Ovary (tissue), 9 donors: ENCODE measurements around the gene NUBPL. TPM values are rescaled to one million over a fixed set of nuclear protein-coding genes. Genes with fewer than 3 reads are reported as not detected.

Experiments used
- DNase-seq, 5 donors: peaks; one replicate each; pipeline ENCODE4 v3.0.0-alpha.2; 2019 to 2020
- H3K27ac ChIP-seq, 2 donors: fragments of 200-600 bp; one replicate each; pipeline versions ENCODE4 v1.5.1 to v1.8.0; 2019 to 2022
- H3K27me3 ChIP-seq: fragments of 200-600 bp; one replicate; pipeline ENCODE4 v1.8.0; 2022
- H3K36me3 ChIP-seq: fragments of 200-600 bp; sonication (generic); one replicate; pipeline ENCODE4 v1.5.1; 2019
- H3K4me1 ChIP-seq: one replicate; pipeline ENCODE4 v1.8.1; 2013; ENCODE audit warnings: mild to moderate bottlenecking, moderate library complexity; ENCODE audit not compliant: insufficient read depth
- H3K4me3 ChIP-seq: fragments of 200-600 bp; sonication (generic); one replicate; pipeline ENCODE4 v1.5.1; 2017
- H3K9me3 ChIP-seq, 2 donors: fragments of 200-600 bp in 1 of 2; sonication (generic) in 1 of 2; one replicate each; pipeline versions ENCODE4 v1.5.1 to v1.8.1; 2013 to 2019; ENCODE audit warnings: mild to moderate bottlenecking in 1 of 2, moderate library complexity in 1 of 2
- CTCF ChIP-seq, 3 donors: fragments of 450-650 bp in 2 of 3; fragments of 200-600 bp in 1 of 3; IDR thresholded peaks; one replicate each; pipeline versions ENCODE4 v1.5.1 to v1.8.0; 2016 to 2022; ENCODE audit warnings: antibody characterized with exemption in 3 of 3, mild to moderate bottlenecking in 1 of 3
- EP300 ChIP-seq: sonication (generic); formaldehyde crosslinking; IDR thresholded peaks from one replicate; pipeline ENCODE4 v1.6.1; 2017; ENCODE audit warnings: antibody characterized with exemption
- POLR2A ChIP-seq: fragments of 450-650 bp; IDR thresholded peaks from one replicate; pipeline ENCODE4 v1.6.1; 2017; ENCODE audit warnings: antibody characterized with exemption, mild to moderate bottlenecking, moderate library complexity
- WGBS, 3 donors: extraction: QIAGEN DNeasy Blood & Tissue Kit in 1 of 3; methylation state at CpG; one replicate each; pipeline versions ENCODE4 v1.1.5 to v1.1.7; 2013 to 2017; 5-methylcytosine and 5-hydroxymethylcytosine counted together
- intact Hi-C, 4 donors: fragments of 100-400 bp; cut with DNase I; formaldehyde crosslinking; loops; one replicate each; pipeline versions ENCODE4 v1.11.0 to v1.15.1; 2022 to 2023
- polyA plus RNA-seq, 2 donors: library from polyadenylated mRNA; stranded (reverse); fragments of 200-250 nt in 1 of 2; fragments of 350-450 nt in 1 of 2; fragmentation: Illumina TruSeq in 1 of 2; extraction: RNeasy Lipid Tissue Mini Kit (QIAGEN cat#74804) in 1 of 2; gene quantifications; one replicate each; pipeline ENCODE4 v1.2.3, GENCODE V29; 2013 to 2014
- total RNA-seq, 7 donors: library from RNA; depleted of rRNA in 2 of 7; stranded (reverse); fragments of >200 nt in 2 of 7; fragmentation: NEBNext Ultra II Directional in 3 of 7; extraction: Animal tissue kit (Norgen Biotek cat#: 25700) in 3 of 7; gene quantifications; one replicate each; pipeline versions ENCODE4 v1.1.0 to v1.2.4, GENCODE V29; 2016 to 2023
- donor health status: DM: no; HTN: no; CAD: no; lungs with moderate emphysema.
- donor health status: DM: no; HTN: no; CAD: no.
- donor health status: Bipolar disorder and iron deficiency.
- donor health status: DM: yes; HTN: yes; CAD: no.
- donor health status: DM: no; HTN: no; CAD: no.
- donor health status: DM: yes; HTN: yes; CAD: no.

Gene NUBPL
- total and polyA plus RNA-seq, 9 donors = 5.8 to 17.6 (median 14.0) TPM

GRCh38 chr14:31578792-31579501 is 17.7 kb downstream of the NUBPL start:
- H3K27ac ChIP-seq = peak overlapping the region in 1 of 2 donors; percentile 48

GRCh38 chr14:31580234-31580633 is 19.0 kb downstream of the NUBPL start:
- DNase-seq = no peak
- H3K27me3 ChIP-seq = no peaks in the 10 kb centered on the region
- no peak for TF ChIP-seq POLR2A
- no peak for TF ChIP-seq CTCF (IDR thresholded peaks at IDR 0.05)
- no peak for TF ChIP-seq EP300
- H3K9me3 ChIP-seq = no peaks in the 10 kb centered on the region
- 94 to 96% (median 96%) methylated on average over 3 of the region's 3 CpGs for WGBS, 3 donors
- intact Hi-C loops = no loop called here
- no peak overlapping the region for H3K4me3 ChIP-seq
- no peaks in the 10 kb centered on the region for H3K36me3 ChIP-seq
- no peak overlapping the region for H3K27ac ChIP-seq
- H3K4me1 ChIP-seq = peaks cover 6% of the 10 kb centered on the region

More at GRCh38 chr14:31578792-31579501, 17.7 kb downstream of the NUBPL start:
- Histone ChIP-seq H3K9me3 (no peaks in the 10 kb centered on the region), H3K4me1 (peaks cover 6% of the 10 kb centered on the region), H3K36me3 (no peaks in the 10 kb centered on the region), H3K4me3 (no peak overlapping the region), H3K27me3 (no peaks in the 10 kb centered on the region)
- TF ChIP-seq EP300 (no peak), CTCF (IDR thresholded peaks at IDR 0.05) (no peak), POLR2A (no peak)
- no peak for DNase-seq
- WGBS, 3 donors = 10 to 47% (median 11%) methylated on average over 7 of the region's 7 CpGs
- intact Hi-C loops = no loop called here

- DNase-seq = peak; percentile 31 to 64 (median 47)
- TF ChIP-seq POLR2A (no peak), CTCF (IDR thresholded peaks at IDR 0.05) (no peak), EP300 (no peak)
- Histone ChIP-seq H3K27me3 (no peaks in the 10 kb centered on the region), H3K9me3 (no peaks in the 10 kb centered on the region), H3K27ac (peak overlapping the region in 1 of 2 donors; percentile 46), H3K4me1 (peaks cover 6% of the 10 kb centered on the region), H3K36me3 (no peaks in the 10 kb centered on the region), H3K4me3 (no peak overlapping the region)
- WGBS, 3 donors = 2 to 8% (median 7%) methylated on average over 1 of the region's 1 CpG
- intact Hi-C loops = no loop called here
These were observed 21.1 kb downstream of the NUBPL start for GRCh38 chr14:31582286-31582691.

- no peaks in the 10 kb centered on the region for H3K27me3 ChIP-seq
- H3K9me3 ChIP-seq = no peaks in the 10 kb centered on the region
- H3K36me3 ChIP-seq = no peaks in the 10 kb centered on the region
- DNase-seq = no peak
- TF ChIP-seq POLR2A = no peak
- TF ChIP-seq CTCF (IDR thresholded peaks at IDR 0.05) = no peak
- TF ChIP-seq EP300 = no peak
- H3K4me1 ChIP-seq = peaks cover 2% of the 10 kb centered on the region
- intact Hi-C loops = no loop called here
- H3K27ac ChIP-seq = peak overlapping the region in 1 of 2 donors; percentile 46
- H3K4me3 ChIP-seq = no peak overlapping the region
- WGBS, 3 donors = 9 to 12% (median 11%) methylated on average over 3 of the region's 3 CpGs
These were observed 21.7 kb downstream of the NUBPL start for GRCh38 chr14:31582836-31583452.
